ENCODE results near the gene BORA.
"Not testable (repeated sequence)": the region's sequence is repeated elsewhere in the genome, so short reads cannot be mapped to it uniquely, and the experiment has no call there.

BORA gene

GRCh38 chr13:72781451-72782439 lies 54.0 kb downstream of the BORA start, which contains the start of the genes DIS3 and PIBF1:
DIS3 (minus strand) TSS chr13:72781900; CDS start chr13:72781832, 68 bp downstream.
PIBF1 (plus strand) TSS chr13:72782133; CDS start chr13:72783470, 1,337 bp downstream.
- ATAC-seq, result peak; percentile 98
- TF ChIP-seq CSDC2 (CRISPR knock-in tag; IDR thresholded peaks at IDR 0.05) (no peak), GLIS3 (CRISPR knock-in tag; IDR thresholded peaks at IDR 0.05) (no peak), ESRRG (CRISPR knock-in tag; IDR thresholded peaks at IDR 0.05) (no peak), PATZ1 (CRISPR knock-in tag; IDR thresholded peaks at IDR 0.05; ENCODE audit: borderline replicate concordance) (no peak), ARNTL (CRISPR knock-in tag; IDR thresholded peaks at IDR 0.05; ENCODE audit: borderline replicate concordance, low read depth) (no peak), POU6F1 (CRISPR knock-in tag; IDR thresholded peaks at IDR 0.05; ENCODE audit: borderline replicate concordance, low read depth) (no peak), ZFP30 (CRISPR knock-in tag; IDR thresholded peaks at IDR 0.05) (no peak), OSR1 (CRISPR knock-in tag; IDR thresholded peaks at IDR 0.05) (no peak), ZNF565 (CRISPR knock-in tag; conservative IDR thresholded peaks at IDR 0.05; ENCODE audit: low read depth) (no peak), TOX (CRISPR knock-in tag; IDR thresholded peaks at IDR 0.05; ENCODE audit: borderline replicate concordance) (no peak), TSHZ2 (CRISPR knock-in tag; IDR thresholded peaks at IDR 0.05) (no peak), ZFP3 (CRISPR knock-in tag; IDR thresholded peaks at IDR 0.05) (no peak), CSRNP3 (CRISPR knock-in tag; IDR thresholded peaks at IDR 0.05) (no peak), ZNF70 (CRISPR knock-in tag; IDR thresholded peaks at IDR 0.05) (no peak), ISL1 (CRISPR knock-in tag; IDR thresholded peaks at IDR 0.05) (no peak), CREB5 (CRISPR knock-in tag; IDR thresholded peaks at IDR 0.05; ENCODE audit: low read depth) (no peak), BACH2 (CRISPR knock-in tag; IDR thresholded peaks at IDR 0.05; ENCODE audit: borderline replicate concordance) (no peak), ZC3H10 (CRISPR knock-in tag; IDR thresholded peaks at IDR 0.05) (no peak)

GRCh38 chr13:72782717-72783116 lies 55.0 kb downstream of the BORA start:
- TF ChIP-seq OSR1 (CRISPR knock-in tag; IDR thresholded peaks at IDR 0.05) (no peak), ZNF70 (CRISPR knock-in tag; IDR thresholded peaks at IDR 0.05) (no peak), PATZ1 (CRISPR knock-in tag; IDR thresholded peaks at IDR 0.05; ENCODE audit: borderline replicate concordance) (no peak), BACH2 (CRISPR knock-in tag; IDR thresholded peaks at IDR 0.05; ENCODE audit: borderline replicate concordance) (no peak), TCF4 (CRISPR knock-in tag; IDR thresholded peaks at IDR 0.05; ENCODE audit: borderline replicate concordance) (no peak), ISL1 (CRISPR knock-in tag; IDR thresholded peaks at IDR 0.05) (0 out of 2 replicates have a peak, but pooled peaks have one; percentile 5), CREB5 (CRISPR knock-in tag; IDR thresholded peaks at IDR 0.05; ENCODE audit: low read depth) (no peak), GLIS3 (CRISPR knock-in tag; IDR thresholded peaks at IDR 0.05) (no peak), RARB (CRISPR knock-in tag; IDR thresholded peaks at IDR 0.05) (no peak)
- ATAC-seq, result no peak

- ATAC-seq, result not testable (repeated sequence)
These were observed 57.0 kb downstream of the BORA start for GRCh38 chr13:72784679-72785078.

Data from SK-N-SH treated with all-trans-retinoic acid at 6 μM for 48 hours (cell line).